22Rv1 (cell line): ENCODE data around the gene DISC1.

Experiments
- H3K27ac ChIP-seq: fragments of 450-650 bp; 2 replicates; pipeline ENCODE4 v1.5.1; 2017
- CTCF ChIP-seq: fragments of 450-650 bp; IDR thresholded peaks from 2 replicates; pipeline ENCODE4 v1.5.1; 2017; ENCODE audit warnings: mild to moderate bottlenecking
- ZFX ChIP-seq: fragments of 450-650 bp; IDR thresholded peaks from 2 replicates; pipeline ENCODE4 v1.6.1; 2017; ENCODE audit warnings: antibody characterized with exemption, borderline replicate concordance

Gene DISC1

DNA sequence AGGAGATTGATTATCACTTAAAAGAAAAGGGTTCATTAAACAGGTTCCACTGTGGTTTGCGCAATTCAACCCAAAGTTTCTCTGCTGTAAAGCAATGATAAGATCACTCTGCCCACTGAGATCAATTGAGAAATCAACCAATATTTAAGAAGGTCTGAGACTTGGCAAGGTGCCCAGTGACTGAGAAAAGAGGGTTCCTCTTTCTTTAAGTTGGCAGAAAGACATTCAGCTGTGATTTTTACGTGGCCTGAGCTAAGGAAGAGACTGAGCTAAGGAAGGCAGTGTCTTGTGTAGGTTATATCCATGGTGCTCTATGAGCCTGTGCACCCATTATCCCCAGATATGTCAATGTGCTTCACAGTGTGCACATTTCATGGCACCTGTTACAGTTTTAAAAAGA is 344.1 kb downstream of the DISC1 start:
- H3K27ac ChIP-seq = no peak overlapping the region
- no peak for TF ChIP-seq ZFX
- no peak for TF ChIP-seq CTCF

DNA sequence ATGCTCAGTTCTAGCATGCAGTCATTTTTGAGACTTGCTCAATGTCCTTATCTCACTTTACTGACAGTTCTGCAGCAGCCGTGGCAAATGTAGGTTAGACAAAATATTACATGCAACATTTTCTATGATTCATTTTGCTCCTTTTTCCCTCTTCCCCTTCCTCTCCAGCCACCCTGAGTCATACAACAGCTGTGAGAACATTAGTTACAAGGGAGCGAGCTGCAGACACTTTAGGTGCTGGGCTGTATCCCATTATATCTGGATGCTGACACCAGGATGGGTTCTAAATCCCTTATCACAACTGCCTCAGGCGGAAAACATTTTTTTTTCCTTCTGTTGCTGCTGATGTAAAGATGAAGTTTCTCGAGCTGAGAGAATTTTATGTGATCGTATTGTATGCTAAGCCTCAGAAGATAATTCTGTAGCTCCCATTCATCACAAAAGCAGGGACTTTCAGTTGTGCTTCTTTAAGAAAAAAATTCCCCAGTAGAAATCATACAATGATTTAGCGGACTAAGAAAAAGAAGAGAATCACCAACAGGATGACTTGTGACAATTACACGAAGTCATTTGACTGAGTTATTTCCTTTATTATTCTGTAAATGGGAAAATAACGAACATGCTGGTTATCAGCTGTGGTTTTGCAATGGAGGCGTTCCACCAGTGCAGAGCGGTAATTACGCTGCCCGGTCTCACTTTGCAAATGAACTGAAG is 345.0 kb downstream of the DISC1 start:
- no peak for TF ChIP-seq CTCF
- TF ChIP-seq ZFX = no peak
- no peak overlapping the region for H3K27ac ChIP-seq

- no peak overlapping the region for H3K27ac ChIP-seq
- no peak for TF ChIP-seq ZFX
- no peak for TF ChIP-seq CTCF
These were observed 345.5 kb downstream of the DISC1 start for GRCh38 chr1:231972111-231972445.

- no peak overlapping the region for H3K27ac ChIP-seq
- TF ChIP-seq ZFX (no peak), CTCF (no peak)
These were observed 347.2 kb downstream of the DISC1 start for GRCh38 chr1:231973830-231974229.

DNA sequence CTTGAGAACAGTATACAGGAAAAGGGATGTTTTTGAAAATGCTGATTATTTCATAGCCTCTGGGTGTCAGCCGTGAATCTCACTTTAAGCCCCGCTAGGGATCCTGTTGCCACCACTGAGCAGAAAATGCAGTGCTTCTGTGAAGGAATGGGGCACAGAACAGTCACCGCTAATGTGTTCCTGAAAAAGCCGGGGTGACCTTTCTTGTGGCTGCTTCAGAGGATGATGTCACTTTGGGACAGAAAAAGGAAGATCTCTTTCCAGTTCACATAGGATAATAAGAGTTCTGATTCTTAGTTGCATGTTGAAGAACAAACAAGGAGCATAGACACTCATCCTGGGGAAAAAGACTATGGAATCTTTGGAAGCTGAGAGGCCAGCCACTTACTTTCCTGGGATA is 349.6 kb downstream of the DISC1 start:
- TF ChIP-seq CTCF = no peak
- TF ChIP-seq ZFX = no peak
- no peak overlapping the region for H3K27ac ChIP-seq

DNA sequence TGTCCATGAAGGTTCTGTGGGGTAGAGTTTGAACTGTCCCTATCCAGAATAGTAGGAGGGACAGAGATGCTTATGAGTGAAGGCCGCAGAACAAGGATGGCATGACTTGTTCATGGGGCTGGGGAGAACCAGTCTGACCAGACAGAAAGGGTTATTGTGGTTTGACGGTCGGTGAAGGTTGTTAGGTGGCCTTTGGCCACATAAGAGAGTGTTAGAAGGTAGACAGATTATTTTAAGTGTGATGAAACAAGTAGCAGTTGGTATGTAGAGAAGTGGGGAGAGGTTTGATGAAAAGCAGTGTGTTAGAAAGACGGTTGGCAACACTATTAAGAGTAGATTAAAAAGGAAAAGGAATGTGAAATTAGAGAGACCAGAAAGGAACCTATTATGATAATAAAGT is 355.1 kb downstream of the DISC1 start:
- TF ChIP-seq ZFX (no peak), CTCF (no peak)
- no peak overlapping the region for H3K27ac ChIP-seq

GRCh38 chr1:231982871-231983587 is 356.4 kb downstream of the DISC1 start:
- TF ChIP-seq CTCF = no peak

More at GRCh38 chr1:231982871-231983587, 356.4 kb downstream of the DISC1 start:
- no peak overlapping the region for H3K27ac ChIP-seq
